HepG2 (cell line): ENCODE results near the gene PEMT. TPM values are rescaled to one million over a fixed set of nuclear protein-coding genes. Genes with fewer than 3 reads are reported as not detected.

ENCODE experiments used
- ATAC-seq: fragments of 200-7000 bp; cut with Tn5 transposase; 3 replicates; pipeline ENCODE4 v1.9.1; 2020; ENCODE audit warnings: mild to moderate bottlenecking, moderate library complexity
- BruUV-seq: library from RNA; stranded (reverse); fragments of 400-500 nt; replicated peaks from 2 replicates; lab custom pipeline; 2021; lab: Mats Ljungman, UMichigan
- CTCF ChIA-PET: fragments of 300-600 bp; formaldehyde crosslinking; extraction: SDS; loops from one replicate; lab custom pipeline; 2021; ENCODE audit warnings: low total read pairs, inconsistent platforms, low intra/inter-chr PET ratio; lab: Yijun Ruan, JAX
- POLR2A ChIA-PET: fragments of 350-600 bp; sonication (Branson Sonifier 250); formaldehyde crosslinking; loops from one replicate; lab custom pipeline; 2020; ENCODE audit warnings: antibody characterized with exemption, inconsistent platforms; lab: Yijun Ruan, JAX
- DNase-seq: peaks from one replicate; pipeline ENCODE4 v3.0.0-alpha.2; 2015; ENCODE audit warnings: low spot score
- FAIRE-seq: peaks from 3 replicates; lab custom pipeline; 2011; peaks lifted over from hg19 to GRCh38; lab: Jason Lieb, UNC
- H2AFZ ChIP-seq: one replicate; pipeline ENCODE4 v1.6.1; 2011; ENCODE audit warnings: low read length, inconsistent platforms
- H3K27ac ChIP-seq: fragments of 300-600 bp; 3 replicates; pipeline ENCODE4 v1.8.0; 2011; ENCODE audit warnings: mixed run types, mild to moderate bottlenecking, mixed read lengths, low read length, inconsistent platforms; ENCODE audit not compliant: insufficient read depth; ENCODE audit errors: extremely low read length
- H3K27me3 ChIP-seq, 2 experiments: fragments of 200-600 bp in 1 of 2; 2 replicates in 1 of 2; 3 replicates in 1 of 2; pipeline versions ENCODE4 v1.6.0 to v1.8.0; 2011; ENCODE audit warnings: low read length in 2 of 2, mild to moderate bottlenecking in 2 of 2, moderate library complexity in 2 of 2, inconsistent platforms in 1 of 2; ENCODE audit not compliant: insufficient read depth in 2 of 2, control insufficient read depth in 1 of 2
- H3K36me3 ChIP-seq, 2 experiments: fragments of 200-600 bp in 1 of 2; replicated peaks in 1 of 2; 2 replicates in 1 of 2; 3 replicates in 1 of 2; pipeline versions ENCODE4 v1.5.1 to v1.8.0; 2011; ENCODE audit warnings: low read length in 2 of 2, inconsistent platforms in 1 of 2; ENCODE audit not compliant: insufficient read depth in 2 of 2, control insufficient read depth in 1 of 2
- H3K4me1 ChIP-seq: 2 replicates; pipeline ENCODE4 v1.5.1; 2012; ENCODE audit warnings: low read length, inconsistent platforms; ENCODE audit not compliant: insufficient read depth
- H3K4me2 ChIP-seq: 2 replicates; pipeline ENCODE4 v1.6.0; 2011; ENCODE audit warnings: low read depth, low read length, inconsistent platforms
- H3K4me3 ChIP-seq, 3 experiments: fragments of 200-600 bp in 1 of 3; sonication (generic), shearing (Covaris generic) in 1 of 3; replicated peaks in 1 of 3; 2 replicates each; pipeline ENCODE4 v1.5.1; 2011 to 2016; ENCODE audit warnings: low read length in 3 of 3, inconsistent platforms in 2 of 3, low read depth in 2 of 3, mild to moderate bottlenecking in 2 of 3, control low read depth in 1 of 3, mixed read lengths in 1 of 3; ENCODE audit not compliant: insufficient read depth in 1 of 3
- H3K79me2 ChIP-seq: one replicate; pipeline ENCODE4 v1.6.1; 2011; ENCODE audit warnings: low read length, inconsistent platforms; ENCODE audit not compliant: insufficient read depth
- H3K9ac ChIP-seq: 2 replicates; pipeline ENCODE4 v1.6.0; 2011; ENCODE audit warnings: mild to moderate bottlenecking, low read depth, low read length, inconsistent platforms; ENCODE audit not compliant: insufficient read depth
- H3K9me3 ChIP-seq: 2 replicates; pipeline ENCODE4 v1.5.1; 2012; ENCODE audit warnings: mild to moderate bottlenecking, low read length
- H4K20me1 ChIP-seq: 2 replicates; pipeline ENCODE4 v1.6.0; 2011; ENCODE audit warnings: inconsistent platforms, mild to moderate bottlenecking, low read length, moderate library complexity; ENCODE audit not compliant: insufficient read depth
- BORCS8-MEF2B ChIP-seq: sonication (generic); formaldehyde crosslinking; IDR thresholded peaks from 2 replicates; pipeline ENCODE4 v1.8.0; 2022; ENCODE audit warnings: mild to moderate bottlenecking, missing genetic modification reagents
- HNRNPL ChIP-seq: fragments of 200-400 bp; formaldehyde crosslinking; IDR thresholded peaks from 2 replicates; pipeline ENCODE4 v1.6.1; 2017; ENCODE audit warnings: mild to moderate bottlenecking, low read depth, low read length
- STAT5B ChIP-seq: sonication (generic); formaldehyde crosslinking; IDR thresholded peaks from 2 replicates; pipeline ENCODE4 v1.4.0; 2020; ENCODE audit warnings: missing genetic modification reagents
- XRCC5 ChIP-seq: fragments of 200-400 bp; formaldehyde crosslinking; optimal IDR thresholded peaks from 2 replicates; pipeline ENCODE3; 2017; ENCODE audit warnings: mild to moderate bottlenecking, low read length
- ZNF44 ChIP-seq: sonication (generic); formaldehyde crosslinking; IDR thresholded peaks from 2 replicates; pipeline ENCODE4 v1.5.1; 2020; ENCODE audit warnings: mild to moderate bottlenecking, missing genetic modification reagents
- WGBS: methylation state at CpG from one replicate; pipeline ENCODE4 v1.1.6; 2017; ENCODE audit warnings: low lambda C conversion rate; 5-methylcytosine and 5-hydroxymethylcytosine counted together
- in situ Hi-C: cut with HindIII; loops from 2 replicates; pipeline ENCODE4 v1.10.0; 2017; ENCODE audit warnings: low pct_unique_long_range_greater_than_20kb; ENCODE audit not compliant: extremely low pct_ligation_motif_present
- intact Hi-C: fragments of 100-400 bp; cut with micrococcal nuclease; formaldehyde crosslinking; loops from one replicate; pipeline ENCODE4 v1.10.0; 2022; ENCODE audit not compliant: unreplicated experiment
- polyA plus RNA-seq, 8 experiments: library from polyadenylated mRNA; depleted of rRNA in 3 of 8; stranded (reverse) in 7 of 8; unstranded in 1 of 8; fragments of >200 nt; fragmentation: Illumina TruSeq in 4 of 8; extraction: Trizol in 4 of 8; gene quantifications; 2 replicates each; pipeline versions ENCODE4 v1.2.1 to v1.2.3, GENCODE V29; 2011 to 2016; ENCODE audit warnings: low read depth in 4 of 8, missing spikeins in 1 of 8, mixed read lengths in 1 of 8; ENCODE audit not compliant: insufficient read depth in 1 of 8
- total RNA-seq, 5 experiments: library from RNA; depleted of rRNA; stranded (reverse); fragments of >200 nt; fragmentation: Illumina TruSeq; extraction: Trizol; gene quantifications; 2 replicates each; pipeline ENCODE4 v1.2.3, GENCODE V29; 2016; ENCODE audit warnings: low read depth in 1 of 5
- TF ChIP-seq, protein P1 (sequence below): sonication (generic); formaldehyde crosslinking; IDR thresholded peaks from 2 replicates; pipeline ENCODE4 v1.5.0; 2020; ENCODE audit warnings: mild to moderate bottlenecking, low read depth, missing genetic modification reagents, borderline replicate concordance

The PEMT gene
- total and polyA plus RNA-seq, 2 of the 13 experiments (the other 11 are each of a cell fraction or from before 2014, with no cell fraction given) = 31.7 to 43.6 TPM

GRCh38 chr17:17549732-17550366 is 41.7 kb downstream of the PEMT start:
- Histone ChIP-seq H4K20me1 (peaks cover 7% of the 10 kb centered on the region; the same call in 1 of the 2 replicates), H2AFZ (no peak overlapping the region), H3K4me3 (no peak overlapping the region), H3K27ac (no peak overlapping the region), H3K9me3 (no peaks in the 10 kb centered on the region), H3K4me1 (peaks cover 41% of the 10 kb centered on the region), H3K27me3 (no peaks in the 10 kb centered on the region), H3K36me3 (no peaks in the 10 kb centered on the region), H3K79me2 (no peaks in the 10 kb centered on the region), H3K4me2 (no peak overlapping the region), H3K9ac (no peak overlapping the region)
- TF ChIP-seq BORCS8-MEF2B = no peak
- TF ChIP-seq, protein P1, sequence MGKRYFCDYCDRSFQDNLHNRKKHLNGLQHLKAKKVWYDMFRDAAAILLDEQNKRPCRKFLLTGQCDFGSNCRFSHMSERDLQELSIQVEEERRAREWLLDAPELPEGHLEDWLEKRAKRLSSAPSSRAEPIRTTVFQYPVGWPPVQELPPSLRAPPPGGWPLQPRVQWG (CRISPR knock-in tag) = no peak
- TF ChIP-seq HNRNPL = 0 out of 2 replicates have a peak, but pooled peaks have one; percentile 44
- TF ChIP-seq STAT5B (CRISPR knock-in tag) = no peak
- FAIRE-seq (no peak), DNase-seq (no peak), ATAC-seq (no peak)
- intact Hi-C loops = no loop called here
- BruUV-seq = no TSS peak
- in situ Hi-C loops = no loop called here
- ChIA-PET CTCF (no interaction called here), POLR2A (no interaction called here)
- WGBS = 95% methylated on average over 15 of the region's 20 CpGs

GRCh38 chr17:17548044-17548443 is 43.5 kb downstream of the PEMT start:
- ChIA-PET POLR2A (interaction anchor here (1.6 to 2.6 kb wide), 4 partner anchors 9 to 51 kb away, joined by 4 to 10 read pairs (median 8); partner anchors contain the start of gene RASD1), CTCF (no interaction called here)
- WGBS = 93% methylated on average over 6 of the region's 8 CpGs
- ATAC-seq (no peak), FAIRE-seq (no peak), DNase-seq (no peak)
- Histone ChIP-seq H3K9me3 (no peaks in the 10 kb centered on the region), H3K9ac (no peak overlapping the region), H4K20me1 (peaks cover 7% of the 10 kb centered on the region; the same call in 1 of the 2 replicates), H3K4me1 (peaks cover 41% of the 10 kb centered on the region), H3K36me3 (no peaks in the 10 kb centered on the region; a peak in 1 of 5 replicates), H3K27ac (no peak overlapping the region), H3K4me2 (no peak overlapping the region), H2AFZ (no peak overlapping the region), H3K4me3 (no peak overlapping the region), H3K27me3 (no peaks in the 10 kb centered on the region), H3K79me2 (no peaks in the 10 kb centered on the region)
- intact Hi-C loops (no loop called here), in situ Hi-C loops (no loop called here)
- TF ChIP-seq ZNF44 = no peak
- no peak for TF ChIP-seq XRCC5
- BruUV-seq = no TSS peak
